Measurements from ENCODE around the gene ANKRD65.
"Not testable (repeated sequence)": the region's sequence is repeated elsewhere in the genome, so short reads cannot be mapped to it uniquely, and the experiment has no call there.

Gene ANKRD65

DNA sequence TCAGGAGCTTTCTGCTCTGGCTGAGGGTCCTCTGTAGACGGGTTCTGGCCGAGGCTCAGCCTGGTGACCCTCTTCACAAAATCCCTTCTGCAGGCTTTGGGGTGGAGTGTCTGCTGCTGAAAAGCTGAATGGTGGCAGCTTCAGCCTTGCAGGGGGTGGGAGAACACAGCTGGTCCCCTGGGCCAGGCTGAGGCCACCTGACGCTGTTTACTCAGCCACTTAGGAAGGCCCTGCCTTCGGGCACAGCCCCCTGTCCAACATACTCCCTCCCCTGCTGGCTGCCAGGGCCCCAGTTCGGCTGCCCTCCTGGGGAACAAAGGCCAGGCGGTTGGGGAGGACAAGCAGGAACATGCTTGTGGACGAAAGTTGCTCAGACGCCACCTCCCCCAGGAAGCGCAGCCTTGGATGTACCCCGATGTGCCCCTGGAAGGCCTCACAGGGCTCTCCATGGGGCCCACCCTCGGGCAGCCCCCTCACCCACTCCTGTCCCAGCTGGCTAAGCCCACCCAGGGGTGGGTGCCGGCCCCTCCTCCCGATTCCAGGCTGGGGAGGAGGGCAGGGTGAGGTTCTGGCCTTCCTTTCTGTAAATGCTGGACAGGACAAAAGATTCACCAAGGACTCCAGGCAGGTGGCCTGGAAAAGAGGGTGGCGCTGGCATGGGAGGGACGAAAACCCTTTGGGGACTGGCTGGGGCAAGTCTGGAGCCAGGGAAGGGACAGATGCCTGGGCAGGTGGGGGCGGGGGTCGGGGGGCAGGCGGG is at the start of gene ANKRD65:
Gene ANKRD65 (minus strand): TSS at position 130 of the 760 bp plus-strand sequence. CDS start 271 bp downstream, outside the sequence.
- DNase-seq = no peak

DNA sequence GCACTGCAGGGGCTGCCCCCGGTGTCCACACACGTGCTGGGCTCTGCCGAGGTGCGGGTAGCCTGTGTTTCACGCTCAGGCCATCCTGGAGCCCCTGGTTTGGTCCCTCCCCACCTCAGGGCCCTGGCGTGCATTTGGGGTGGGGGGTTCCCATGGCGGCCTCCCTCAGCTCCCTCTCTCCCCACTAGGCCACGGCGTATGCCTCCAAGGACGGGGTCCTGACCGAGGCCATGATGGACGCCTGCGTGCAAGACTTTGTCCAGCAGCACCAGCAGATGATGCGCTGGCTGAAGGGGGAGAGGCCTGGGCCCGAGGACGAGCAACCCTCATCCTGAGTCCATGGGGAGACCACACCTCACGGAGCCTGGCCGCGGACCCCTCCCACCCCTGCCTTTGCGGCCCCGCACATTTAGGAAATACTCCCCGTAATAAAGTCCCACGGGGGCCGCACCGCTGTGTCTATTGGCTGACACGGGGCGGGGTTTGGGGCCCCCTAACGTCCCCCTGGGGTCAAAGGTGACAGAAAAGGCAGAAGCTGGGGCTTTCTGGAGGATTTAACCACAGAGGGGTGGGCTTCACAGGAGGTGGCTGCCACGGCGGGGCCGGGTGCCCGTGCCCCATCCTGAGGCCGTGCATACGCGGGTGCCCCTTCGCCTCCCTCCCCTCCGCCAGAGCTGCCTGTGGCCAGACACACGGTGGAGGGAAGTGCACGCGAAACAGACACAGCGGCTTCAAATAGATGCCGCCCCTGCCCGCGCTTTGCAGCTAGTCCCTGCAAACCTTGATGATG is 47.3 kb upstream of the ANKRD65 start:
- not testable (repeated sequence) for DNase-seq

DNA sequence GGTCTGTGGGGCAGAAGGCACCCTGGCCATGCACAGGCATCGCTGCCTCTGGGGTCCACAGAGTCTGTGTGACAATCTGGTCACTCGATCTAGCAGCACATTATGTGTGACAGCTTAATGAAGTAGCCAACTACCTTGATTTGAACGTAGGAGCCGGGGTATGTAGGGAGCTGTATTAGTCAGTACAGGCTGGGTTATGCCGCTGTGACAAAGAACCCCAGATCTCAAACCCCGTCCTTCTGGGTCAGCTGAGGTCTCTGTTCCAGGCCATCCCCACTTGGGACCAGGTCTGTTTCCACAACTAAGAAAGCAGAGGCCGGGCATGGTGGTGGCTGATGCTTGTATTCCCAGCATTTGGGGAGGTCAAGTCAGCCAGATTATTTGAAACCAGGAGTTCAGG is 42.2 kb upstream of the ANKRD65 start:
- DNase-seq = no peak

DNA sequence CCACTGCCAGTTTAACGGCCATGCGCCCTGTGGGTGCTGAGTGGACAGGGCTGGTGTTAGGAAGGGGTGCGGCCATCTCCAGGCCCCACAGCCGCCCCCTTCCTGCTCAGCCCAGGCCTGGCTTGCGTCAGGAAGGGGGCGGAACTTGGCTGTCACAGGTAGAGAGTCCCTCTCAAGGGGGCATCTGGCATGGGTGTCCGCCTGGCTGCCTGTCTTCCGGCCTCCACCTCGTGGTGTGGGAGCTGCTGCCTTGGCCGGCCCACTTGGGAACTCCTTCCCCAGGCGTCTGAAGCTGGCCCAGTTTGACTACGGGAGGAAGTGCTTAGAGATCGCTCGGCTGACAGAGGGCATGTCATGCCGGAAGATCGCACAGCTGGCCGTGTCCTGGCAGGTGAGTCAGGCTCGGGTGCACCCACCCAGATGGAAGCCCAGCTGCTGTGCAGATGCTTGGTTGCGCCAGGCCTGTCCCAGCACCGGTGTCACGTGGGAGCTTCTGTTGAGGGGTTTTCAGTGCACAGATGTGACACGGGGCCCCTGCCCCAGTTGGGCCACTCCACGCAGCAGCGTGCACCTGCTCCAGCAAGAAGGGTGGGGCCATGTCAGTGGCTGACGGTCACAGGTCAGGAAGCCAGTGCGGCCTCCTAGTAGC is 41.4 kb upstream of the ANKRD65 start:
- no peak for DNase-seq

DNA sequence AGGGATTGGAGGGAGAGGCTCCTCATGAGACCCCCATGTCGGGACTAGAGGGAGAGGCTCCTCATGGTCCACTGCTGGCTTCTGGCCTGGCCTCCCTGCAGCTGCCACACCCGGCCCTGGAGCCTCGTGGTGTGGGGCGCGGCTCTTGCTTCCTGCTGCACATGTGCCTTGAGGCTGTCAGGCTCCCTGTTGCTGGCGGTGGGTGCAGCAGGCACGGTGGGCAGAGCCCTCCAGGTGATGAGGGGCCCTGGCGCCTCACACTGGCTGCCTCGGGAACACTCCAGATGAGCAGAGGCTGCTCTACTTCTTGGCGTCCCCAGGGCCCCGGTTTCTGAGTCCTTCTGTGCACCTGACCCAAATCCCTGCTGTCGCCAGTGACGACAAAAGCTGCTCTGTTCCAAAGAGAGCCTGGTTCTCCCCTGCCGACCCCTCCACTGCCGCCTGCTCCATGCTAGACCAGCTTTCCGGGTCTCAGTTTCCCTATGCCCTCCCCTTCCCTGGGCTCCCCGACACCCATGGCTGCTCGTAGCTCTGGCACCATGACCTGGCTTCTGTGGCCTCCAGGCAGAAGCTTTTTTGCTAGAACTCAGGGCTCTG is 40.7 kb upstream of the ANKRD65 start:
- no peak for DNase-seq

DNA sequence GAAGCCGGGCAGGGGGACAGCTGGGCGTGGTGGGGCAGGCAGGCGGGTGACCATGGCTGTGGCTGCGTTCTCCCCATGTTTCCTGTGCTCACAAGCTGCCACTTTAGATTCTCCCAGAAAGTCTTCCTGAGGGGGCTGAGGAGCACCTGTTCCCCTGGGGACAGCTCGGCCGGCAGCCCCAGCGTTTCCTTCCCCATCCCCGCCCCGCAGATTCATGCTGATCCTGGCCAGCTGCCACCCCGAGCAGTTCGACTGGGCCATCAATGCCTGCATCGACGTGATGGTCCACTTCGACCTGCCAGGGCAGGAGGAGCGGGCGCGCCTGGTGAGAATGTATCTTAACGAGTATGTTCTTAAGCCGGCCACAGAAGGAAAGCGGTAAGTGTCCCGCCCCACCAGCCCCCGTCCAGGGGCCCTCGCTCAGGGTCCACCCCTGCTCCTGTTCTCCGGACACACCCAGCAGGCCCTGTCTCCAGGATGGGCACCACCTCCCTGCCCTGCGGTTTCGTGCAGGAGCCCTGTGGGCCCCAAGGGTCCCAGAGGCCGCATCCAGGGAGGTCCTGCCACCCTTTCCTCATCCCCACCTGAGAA is 39.6 kb upstream of the ANKRD65 start:
- DNase-seq = no peak

DNA sequence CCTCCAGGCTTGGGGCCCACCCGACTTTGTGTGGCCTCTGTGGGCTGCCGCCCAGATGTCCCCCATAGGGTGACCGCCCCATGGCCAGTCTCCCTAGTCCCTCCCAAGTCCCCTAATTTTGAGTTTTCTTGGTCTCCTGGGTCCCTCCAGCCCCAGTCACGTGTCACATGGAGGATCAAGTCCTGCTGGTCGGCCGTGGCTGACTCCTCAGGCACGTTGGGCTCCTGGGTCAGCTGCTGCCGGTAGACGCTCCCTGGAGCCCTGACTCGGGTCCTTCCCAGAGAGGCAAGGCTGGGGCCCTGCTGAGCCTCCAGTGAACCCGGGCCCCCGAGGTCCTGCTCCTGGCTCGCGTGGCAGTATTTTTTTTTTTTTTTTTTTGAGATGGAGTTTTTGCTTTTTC is 38.6 kb upstream of the ANKRD65 start:
- DNase-seq = not testable (repeated sequence)

DNA sequence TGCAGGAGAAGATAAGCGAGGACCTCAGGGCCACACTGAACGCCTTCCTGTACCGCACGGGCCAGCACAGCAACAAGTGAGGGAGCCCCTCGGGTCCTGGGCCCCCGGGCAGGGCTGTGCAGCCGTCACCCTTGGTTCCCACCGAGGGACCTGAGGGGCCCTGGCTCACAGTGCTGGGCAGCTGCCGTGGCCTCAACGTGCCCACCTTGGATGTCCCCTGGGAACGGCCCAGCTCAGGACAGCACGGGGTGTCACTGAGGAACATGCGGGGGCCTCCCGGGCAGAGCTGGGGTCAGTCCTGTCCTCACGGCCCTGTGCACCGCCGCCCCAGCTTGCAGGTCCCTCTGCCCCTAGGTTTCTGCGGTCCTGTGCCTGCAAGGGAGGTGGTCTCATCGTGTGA is 38.1 kb upstream of the ANKRD65 start:
- not testable (repeated sequence) for DNase-seq

DNA sequence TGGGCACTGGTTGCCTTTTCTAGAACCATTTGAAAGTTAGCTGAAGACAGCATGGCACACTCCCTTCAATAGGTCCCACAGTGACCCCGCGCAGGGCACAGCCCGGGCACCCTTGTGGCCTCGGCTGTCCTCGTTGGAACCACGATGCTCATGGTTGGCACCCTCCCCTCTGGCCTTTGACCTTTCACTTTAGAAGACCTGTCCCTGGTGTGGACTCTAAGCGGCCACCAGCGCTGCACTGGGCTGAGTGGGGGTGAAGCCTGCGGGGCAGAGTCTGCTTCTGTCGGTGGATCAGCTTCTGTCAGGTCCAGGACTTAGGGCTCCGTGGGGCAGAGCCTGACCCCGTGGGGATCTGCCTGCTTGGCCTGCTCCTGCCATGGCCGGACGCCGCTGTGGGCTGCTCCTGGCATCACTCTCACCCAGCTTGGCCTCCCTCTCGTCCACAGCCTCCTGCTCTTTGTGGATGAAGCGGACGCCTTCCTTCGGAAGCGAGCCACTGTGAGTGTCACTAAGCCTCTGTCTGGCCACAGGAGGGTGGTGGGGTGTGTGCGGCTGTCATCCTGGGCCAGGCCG is 35.7 kb upstream of the ANKRD65 start:
- not testable (repeated sequence) for DNase-seq

DNA sequence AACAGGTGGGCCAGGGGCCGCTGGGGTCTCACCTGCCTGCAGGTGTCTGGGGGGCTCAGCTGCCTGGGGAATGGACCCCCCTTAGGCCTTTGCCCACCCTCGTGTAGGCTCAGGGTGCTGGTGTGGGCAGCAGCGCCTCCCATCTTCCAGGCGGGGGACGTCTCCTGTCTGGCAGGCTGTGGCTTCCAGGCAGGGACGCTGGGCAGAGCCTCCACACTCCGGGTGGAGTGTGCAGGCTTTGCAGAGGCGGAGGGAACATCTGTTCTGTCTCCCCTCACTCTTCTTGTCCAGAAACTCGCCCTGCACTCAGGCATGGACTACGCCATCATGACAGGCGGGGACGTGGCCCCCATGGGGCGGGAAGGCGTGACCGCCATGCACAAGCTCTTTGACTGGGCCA is 34.9 kb upstream of the ANKRD65 start:
- DNase-seq = not testable (repeated sequence)

DNA sequence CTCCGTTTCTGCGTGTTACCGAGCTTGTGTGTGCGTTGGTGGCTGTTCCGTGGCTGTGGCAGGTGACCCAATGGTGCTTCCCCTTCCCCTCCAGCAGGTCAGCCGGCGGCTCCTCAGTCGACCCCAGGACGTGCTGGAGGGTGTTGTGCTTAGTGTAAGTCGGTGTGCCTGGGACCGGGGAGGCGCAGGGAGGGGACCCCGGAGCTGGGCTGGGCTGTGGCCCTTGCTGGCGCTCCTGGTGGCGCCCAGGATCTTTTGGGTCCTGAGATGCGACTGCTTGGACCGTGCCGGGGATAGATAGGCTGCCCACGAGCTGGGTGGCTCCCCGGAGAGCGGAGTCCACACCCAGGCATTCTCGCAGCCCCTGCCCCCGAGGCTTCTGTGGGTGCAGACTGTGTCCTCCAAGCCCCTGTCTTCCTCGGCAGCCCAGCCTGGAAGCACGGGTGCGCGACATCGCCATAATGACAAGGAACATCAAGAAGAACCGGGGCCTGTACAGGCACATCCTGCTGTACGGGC is 34.3 kb upstream of the ANKRD65 start:
- DNase-seq = no peak

DNA sequence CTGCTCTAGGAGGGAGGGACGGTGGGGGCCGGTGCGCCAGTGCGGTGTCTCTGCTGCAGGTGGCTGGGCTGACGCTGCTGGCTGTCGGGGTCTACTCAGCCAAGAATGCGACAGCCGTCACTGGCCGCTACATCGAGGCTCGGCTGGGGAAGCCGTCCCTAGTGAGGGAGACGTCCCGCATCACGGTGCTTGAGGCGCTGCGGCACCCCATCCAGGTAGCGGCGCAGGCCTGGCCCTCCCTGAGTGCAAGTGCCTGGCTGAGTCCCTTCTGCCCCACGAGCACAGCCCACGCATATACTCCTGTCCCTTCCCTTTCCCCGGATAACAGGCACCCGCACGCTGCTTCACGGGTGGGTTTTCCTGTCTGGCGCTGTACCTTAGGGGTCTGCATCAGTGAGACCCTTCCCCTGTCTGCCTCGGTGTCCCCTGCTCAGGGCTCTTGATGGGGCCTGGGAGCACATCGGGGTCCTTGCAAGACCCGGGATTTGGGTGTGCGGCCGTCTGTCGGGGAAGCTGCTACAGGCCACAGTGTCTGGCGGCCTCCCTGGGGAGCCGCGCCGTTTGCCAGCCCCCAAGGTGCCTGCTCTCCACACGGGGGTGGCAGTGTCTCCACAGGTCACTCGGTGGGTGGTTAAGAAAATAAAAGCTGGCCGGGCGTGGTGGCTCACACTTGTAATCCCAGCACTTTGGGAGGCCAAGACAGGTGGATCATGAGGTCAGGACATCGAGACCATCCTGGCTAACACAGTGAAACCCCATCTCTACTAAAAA is 33.4 kb upstream of the ANKRD65 start:
- DNase-seq = not testable (repeated sequence)

DNA sequence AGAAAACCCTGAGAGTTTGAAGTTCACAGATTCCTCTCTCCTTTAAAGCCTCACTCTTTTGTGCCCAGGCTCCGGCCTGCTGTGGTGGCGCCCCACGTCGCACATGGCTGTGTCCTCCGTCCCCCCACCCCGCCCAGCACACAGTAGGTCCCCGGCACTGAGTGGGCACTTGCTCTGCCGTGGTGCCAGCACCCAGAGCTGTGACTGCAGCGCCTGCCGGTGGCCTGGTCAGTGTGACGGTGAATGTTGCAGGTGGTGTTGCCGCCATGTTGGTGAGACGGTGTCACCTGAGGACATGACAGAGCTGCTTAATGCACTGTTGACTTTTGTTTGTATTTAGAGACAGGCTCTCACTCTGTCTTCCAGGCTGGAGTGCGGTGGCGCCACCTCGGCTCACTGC is 31.8 kb upstream of the ANKRD65 start:
- no peak for DNase-seq

DNA sequence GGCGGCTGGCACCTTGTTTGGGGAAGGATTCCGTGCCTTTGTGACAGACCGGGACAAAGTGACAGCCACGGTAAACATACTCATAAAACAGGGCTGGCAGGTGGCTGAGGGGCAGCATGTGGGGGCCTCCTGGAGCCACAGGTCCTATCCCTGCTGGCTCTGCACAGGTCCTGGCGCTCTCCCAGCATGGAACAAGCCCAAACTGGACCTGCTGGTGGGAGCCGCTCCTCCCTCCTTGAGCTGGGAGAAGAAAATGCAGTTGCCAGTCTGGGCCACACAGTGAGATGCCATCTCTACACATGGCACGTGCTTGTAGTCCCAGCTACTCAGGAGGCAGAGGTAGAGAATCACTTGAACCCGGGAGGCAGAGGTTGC is 31.3 kb upstream of the ANKRD65 start:
- not testable (repeated sequence) for DNase-seq

DNA sequence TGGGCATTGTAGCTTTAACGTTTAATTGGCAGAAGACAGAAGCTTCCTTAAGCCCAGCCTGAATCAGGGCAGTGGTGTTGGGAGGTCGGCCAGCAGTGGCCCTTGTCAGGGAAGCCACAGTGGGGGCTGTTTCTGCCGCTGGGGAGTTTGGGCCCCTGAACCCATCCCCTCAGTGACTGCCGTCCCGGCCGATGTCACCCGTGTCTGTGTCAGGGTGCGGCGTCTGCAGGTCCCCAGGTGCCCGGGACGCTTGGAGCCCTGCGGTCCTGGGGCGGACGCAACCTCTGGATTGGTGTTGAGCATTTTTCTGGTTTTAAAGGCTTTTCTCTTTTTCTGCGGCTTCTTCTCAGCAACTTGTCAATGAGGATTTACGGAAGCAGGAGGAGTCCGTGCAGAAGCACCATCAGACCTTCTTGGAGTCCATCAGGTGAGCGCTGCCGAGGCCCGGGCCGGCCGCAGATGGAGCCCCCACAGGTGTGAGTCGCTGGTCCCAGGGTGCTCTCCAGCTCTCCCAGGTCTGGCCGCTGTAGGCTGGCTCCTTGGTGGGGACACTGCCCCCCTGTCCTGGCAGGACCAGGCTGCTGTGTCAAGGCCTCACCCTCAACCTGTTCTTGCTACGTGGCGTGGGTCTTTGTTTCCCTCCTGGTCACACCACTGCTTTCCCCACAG is 30.8 kb upstream of the ANKRD65 start:
- no peak for DNase-seq

DNA sequence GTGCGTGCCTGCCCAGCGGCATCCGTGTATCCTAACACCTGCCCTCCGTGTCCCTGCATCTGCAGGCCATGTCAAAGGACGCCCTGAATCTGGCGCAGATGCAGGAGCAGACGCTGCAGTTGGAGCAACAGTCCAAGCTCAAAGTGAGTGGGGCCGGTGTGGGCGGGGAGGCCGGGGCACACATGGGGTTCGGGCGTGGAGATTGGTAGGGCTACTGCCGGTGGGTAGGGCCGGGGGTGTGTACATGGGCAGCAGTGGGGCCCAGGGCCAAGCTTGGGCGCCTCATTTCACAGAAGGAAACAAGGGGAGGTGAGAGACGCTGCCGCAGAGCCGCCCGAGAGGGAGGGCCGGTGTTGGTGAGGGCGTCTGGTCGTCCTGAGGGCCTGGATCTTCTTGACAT is 29.5 kb upstream of the ANKRD65 start:
- DNase-seq = not testable (repeated sequence)

DNA sequence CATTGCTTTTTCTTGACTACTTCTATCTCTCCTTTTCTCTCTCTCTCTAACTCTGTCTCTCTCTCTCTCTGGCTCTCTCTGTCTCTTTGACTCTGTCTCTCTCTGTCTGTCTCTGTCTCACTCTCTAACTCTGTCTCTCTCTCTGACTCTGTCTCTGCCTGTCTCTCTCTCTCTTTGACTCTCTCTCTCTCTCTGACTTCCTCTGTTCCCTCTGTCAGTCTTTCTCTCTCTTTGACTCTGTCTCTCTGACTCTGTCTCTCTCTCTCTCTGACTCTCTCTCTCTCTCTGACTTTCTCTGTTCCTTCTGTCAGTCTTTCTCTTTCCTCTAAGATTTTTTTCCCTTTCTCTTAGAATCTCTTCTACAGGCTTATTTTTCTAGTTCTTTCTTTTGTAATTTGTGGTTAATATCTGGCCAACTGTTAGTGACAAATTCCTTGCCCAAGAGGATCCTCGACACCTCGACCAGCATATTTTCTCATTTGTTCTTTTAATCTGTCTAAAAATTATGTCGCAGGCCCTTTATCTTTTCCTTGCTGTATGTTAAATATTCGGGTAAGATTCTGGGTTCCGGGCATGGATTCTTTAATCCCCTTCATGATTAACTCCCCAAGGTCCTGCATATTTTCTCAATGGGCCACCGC is 28.1 kb upstream of the ANKRD65 start, which contains the start of gene ATAD3C:
Gene ATAD3C (plus strand): TSS at position 591 of the 641 bp plus-strand sequence. CDS start 995 bp downstream, outside the sequence.
- no peak for DNase-seq

DNA sequence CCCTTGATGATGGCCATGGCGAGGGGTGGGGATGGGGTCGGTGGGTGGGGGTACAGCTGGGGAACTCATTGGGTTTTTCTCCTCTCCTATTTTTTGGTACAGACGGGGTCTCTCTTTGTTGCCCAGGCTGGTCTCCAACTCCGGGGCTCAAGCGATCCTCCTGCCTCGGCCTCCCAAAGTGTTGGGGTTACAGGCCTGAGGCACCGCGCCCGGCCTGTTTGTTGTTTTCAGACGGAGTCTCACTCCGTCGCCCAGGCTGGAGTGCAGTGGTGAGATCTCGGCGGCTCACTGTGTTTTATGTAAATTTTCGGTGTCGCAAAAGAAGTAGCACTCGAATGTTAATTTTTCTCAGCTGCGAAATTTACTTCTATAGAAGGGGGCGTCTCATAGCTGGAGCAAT is 25.6 kb upstream of the ANKRD65 start:
- DNase-seq = not testable (repeated sequence)

DNA sequence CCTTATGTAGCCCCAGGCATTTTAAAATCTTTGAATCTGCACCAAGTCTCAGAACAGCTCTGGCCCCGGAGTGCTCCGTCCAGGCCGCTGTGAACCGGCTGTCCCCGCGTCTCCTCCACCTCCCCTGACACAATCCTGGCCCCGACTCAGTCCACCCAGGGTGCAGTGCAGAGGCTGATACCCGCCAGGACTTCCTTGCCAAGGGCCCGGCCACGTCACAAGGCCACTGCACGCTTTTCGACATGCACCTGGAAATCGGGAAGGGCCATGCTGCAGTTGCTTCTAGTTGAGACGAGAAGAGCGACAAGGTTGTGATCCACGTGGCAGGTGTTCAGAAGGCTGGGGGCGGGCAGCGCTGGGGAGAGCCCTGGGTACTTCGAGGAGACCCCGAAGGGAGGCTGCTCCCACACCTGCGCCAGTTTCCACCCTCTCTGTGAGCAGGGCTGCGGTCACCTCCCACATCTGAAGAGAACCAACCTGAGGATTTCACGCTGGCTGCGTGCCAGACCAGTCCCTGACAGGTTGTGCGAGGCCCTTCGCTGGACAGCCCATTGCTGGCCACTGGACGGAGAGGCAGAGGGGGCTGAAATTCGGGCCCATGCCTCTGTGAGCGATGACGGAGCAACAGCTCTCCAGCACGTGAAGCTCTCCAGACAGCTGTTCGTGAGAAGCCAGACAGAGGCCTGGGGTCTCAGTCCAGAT is 21.1 kb upstream of the ANKRD65 start:
- DNase-seq = no peak
